Measurements from ENCODE around the gene PPP1R10.

PPP1R10 gene

DNA sequence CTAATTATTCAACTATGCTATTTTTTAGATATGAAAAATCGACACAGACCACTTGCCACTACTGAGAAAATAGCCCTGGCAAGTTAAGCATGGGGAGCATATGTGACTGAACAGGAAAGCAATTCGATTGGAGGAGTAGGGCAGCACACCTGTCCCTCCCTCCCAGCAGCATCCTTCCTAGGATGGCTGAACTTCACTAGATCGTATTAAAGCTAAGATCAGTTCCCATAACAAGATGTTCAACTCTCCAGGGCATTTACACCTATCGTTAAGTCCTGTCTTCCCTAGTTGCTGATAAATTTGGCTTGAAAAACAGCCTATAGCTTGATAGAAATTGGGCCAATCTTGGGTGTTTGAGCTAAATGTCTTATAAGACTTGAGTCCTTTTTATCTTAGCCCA is 7.0 kb downstream of the PPP1R10 start:
- TF ChIP-seq, protein P1, sequence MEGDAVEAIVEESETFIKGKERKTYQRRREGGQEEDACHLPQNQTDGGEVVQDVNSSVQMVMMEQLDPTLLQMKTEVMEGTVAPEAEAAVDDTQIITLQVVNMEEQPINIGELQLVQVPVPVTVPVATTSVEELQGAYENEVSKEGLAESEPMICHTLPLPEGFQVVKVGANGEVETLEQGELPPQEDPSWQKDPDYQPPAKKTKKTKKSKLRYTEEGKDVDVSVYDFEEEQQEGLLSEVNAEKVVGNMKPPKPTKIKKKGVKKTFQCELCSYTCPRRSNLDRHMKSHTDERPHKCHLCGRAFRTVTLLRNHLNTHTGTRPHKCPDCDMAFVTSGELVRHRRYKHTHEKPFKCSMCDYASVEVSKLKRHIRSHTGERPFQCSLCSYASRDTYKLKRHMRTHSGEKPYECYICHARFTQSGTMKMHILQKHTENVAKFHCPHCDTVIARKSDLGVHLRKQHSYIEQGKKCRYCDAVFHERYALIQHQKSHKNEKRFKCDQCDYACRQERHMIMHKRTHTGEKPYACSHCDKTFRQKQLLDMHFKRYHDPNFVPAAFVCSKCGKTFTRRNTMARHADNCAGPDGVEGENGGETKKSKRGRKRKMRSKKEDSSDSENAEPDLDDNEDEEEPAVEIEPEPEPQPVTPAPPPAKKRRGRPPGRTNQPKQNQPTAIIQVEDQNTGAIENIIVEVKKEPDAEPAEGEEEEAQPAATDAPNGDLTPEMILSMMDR (IDR thresholded peaks at IDR 0.05; ENCODE audit: control insufficient read depth, insufficient read depth, low read depth, low read length, missing control alignments) = no peak

DNA sequence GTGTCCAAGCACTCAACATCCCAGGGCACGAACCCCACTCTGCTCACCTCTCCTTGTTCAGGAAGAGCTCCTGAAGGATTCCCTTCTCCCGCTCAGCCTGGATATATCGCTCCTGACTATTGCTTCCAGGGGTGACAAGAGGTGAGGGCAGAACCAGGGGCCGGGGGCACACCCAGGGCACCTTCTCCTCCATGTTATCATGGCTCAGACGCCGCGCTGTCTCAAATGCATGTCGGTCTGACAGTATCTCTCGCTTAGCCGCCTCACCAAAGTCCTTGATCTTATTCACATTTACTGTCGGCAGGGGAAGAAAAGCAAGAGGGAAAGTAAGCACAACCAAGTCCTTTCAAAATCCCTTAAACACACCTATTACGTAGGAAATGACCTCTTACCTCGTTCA is 13.1 kb downstream of the PPP1R10 start:
- H3K4me3 ChIP-seq (ENCODE audit: control insufficient read depth, low read depth, low read length) = no peak overlapping the region
- TF ChIP-seq, protein P1 (IDR thresholded peaks at IDR 0.05; ENCODE audit: control insufficient read depth, insufficient read depth, low read depth, low read length, missing control alignments) = no peak
- DNase-seq (ENCODE audit: low read depth) = no peak

More for the DNA sequence above, 7.0 kb downstream of the PPP1R10 start:
- H3K4me3 ChIP-seq (ENCODE audit: control insufficient read depth, low read depth, low read length) = no peak overlapping the region
- DNase-seq (ENCODE audit: low read depth) = no peak

DNA sequence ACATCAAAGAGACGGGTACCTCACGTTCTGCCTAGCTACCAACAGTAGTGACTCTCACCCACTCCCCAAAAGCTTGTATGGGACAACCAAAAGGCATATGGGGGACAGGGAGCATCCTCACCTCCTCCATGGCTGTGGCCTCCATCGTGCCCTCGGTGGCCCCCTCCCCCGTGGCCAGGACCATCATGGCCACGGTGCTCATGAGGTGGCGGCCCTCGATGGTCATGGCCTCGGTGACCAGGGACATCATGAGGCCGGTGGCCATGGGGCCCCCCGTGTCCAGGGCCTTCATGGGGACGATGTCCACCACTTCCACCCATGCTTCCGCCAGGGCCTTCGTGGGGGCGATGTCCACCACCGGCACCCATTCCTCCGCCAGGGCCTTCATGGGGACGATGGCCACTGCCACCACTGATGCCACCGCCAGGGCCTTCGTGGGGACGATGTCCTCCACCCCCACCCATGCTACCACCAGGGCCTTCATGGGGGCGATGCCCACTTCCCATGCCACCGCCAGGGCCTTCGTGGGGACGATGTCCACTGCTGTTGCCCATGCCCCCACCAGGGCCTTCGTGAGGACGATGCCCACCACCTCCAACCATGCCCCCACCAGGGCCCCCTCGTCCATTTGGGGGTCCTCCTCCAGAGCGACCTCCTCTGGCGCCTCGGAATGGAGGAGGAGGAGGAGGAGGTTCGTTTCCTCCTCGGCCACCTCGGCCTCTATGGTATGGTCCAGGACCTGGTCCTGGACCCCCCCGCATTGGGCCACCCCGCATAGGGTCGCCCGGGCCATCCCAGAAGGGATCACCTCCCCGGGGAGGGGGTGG is 15.0 kb downstream of the PPP1R10 start:
- no peak for DNase-seq (ENCODE audit: low read depth)
- no peak overlapping the region for H3K4me3 ChIP-seq (ENCODE audit: control insufficient read depth, low read depth, low read length)
- TF ChIP-seq, protein P1 (IDR thresholded peaks at IDR 0.05; ENCODE audit: control insufficient read depth, insufficient read depth, low read depth, low read length, missing control alignments) = no peak

DNA sequence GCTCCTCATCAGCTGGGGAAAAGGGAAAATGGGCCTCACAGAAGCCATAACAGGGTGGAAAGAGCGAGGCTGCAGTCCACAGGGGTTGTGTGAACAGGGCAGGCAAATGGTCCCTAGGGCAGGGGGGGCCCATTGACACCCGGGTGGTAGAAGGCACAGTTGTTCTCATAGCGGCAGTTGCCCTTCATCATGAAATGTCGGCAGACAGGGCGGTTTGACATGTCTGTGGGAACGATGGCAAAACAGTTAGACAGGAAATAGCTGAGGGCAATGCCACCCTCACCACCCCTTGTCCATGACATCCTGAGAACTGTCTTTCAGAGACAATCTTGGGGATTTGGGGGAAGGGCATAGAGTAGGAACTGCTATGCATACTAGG is 15.6 kb downstream of the PPP1R10 start:
- no peak overlapping the region for H3K4me3 ChIP-seq (ENCODE audit: control insufficient read depth, low read depth, low read length)
- TF ChIP-seq, protein P1 (IDR thresholded peaks at IDR 0.05; ENCODE audit: control insufficient read depth, insufficient read depth, low read depth, low read length, missing control alignments) = no peak

DNA sequence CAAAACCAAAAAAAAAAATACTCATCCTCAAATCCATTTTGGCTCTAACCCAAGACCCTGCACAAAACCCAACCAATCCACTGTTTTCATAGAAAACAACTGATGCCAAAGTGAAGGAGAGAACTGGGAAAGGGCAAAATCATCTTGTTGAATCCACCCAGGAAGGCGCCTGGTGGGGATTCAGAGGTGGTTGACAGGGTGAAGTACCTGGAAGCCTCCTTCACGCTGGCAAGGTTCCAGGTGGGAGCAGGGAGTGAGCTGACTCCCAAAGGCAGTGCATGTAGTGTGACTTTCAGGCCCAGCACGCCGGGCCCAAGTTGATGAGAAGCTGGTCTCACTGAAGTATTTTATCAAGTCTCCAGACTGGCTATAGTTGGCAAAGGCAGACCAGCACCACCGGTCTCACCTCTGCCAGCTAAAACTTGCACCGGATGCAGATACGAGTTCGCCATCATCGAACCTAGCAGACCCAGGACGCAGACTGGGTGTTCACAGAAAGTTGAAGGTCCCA is 16.5 kb downstream of the PPP1R10 start:
- no peak for DNase-seq (ENCODE audit: low read depth)
- TF ChIP-seq, protein P1 (IDR thresholded peaks at IDR 0.05; ENCODE audit: control insufficient read depth, insufficient read depth, low read depth, low read length, missing control alignments) = no peak
- H3K4me3 ChIP-seq (ENCODE audit: control insufficient read depth, low read depth, low read length) = no peak overlapping the region

More for the DNA sequence above, 15.6 kb downstream of the PPP1R10 start:
- no peak for DNase-seq (ENCODE audit: low read depth)

DNA sequence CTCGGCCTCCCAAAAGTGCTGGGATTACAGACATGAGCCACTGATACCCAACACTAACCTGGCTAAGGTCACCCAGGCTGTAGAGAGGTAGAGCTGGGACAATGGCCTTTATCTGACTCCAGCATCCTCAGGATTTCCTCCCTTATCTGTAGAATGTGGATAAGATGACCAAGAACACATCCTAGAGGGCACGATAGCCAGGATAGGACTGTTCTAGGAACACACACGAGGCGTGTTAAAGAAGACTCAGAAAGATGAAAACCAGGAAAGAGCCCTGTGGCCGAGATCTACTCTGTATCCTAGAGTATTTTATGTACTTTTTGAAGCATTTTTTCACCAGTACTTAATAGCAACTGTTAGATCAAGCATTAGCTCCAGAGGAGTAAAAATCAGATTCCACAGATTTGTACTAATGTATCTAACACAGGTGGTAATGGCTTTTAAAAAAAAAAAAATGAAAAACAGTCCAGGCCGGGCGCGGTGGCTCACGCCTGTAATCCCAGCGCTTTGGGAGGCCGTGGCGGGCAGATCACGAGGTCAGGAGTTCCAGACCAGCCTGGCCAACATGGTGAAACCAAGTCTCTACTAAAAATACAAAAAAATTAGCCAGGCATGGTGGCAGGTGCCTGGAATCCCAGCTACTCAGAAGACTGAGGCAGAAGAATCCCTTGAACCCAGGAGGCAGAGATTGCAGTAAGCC is 17.3 kb downstream of the PPP1R10 start:
- DNase-seq (ENCODE audit: low read depth) = no peak
- TF ChIP-seq, protein P1 (IDR thresholded peaks at IDR 0.05; ENCODE audit: control insufficient read depth, insufficient read depth, low read depth, low read length, missing control alignments) = no peak
- H3K4me3 ChIP-seq (ENCODE audit: control insufficient read depth, low read depth, low read length) = no peak overlapping the region

Data from AG09309 (cell line).